SU-DHL-6 (cell line): Measurements from ENCODE around the gene NFRKB.

Experiments
- CTCF ChIP-seq: fragments of 200-600 bp; sonication (generic); IDR thresholded peaks from one replicate; pipeline ENCODE4 v1.5.1; 2017; ENCODE audit warnings: antibody characterized with exemption, mild to moderate bottlenecking, low read length, moderate library complexity; ENCODE audit not compliant: insufficient read depth, poor library complexity, severe bottlenecking
- EZH2phosphoT487 ChIP-seq: fragments of 200-600 bp; sonication (generic), shearing (Covaris generic); conservative IDR thresholded peaks from 2 replicates; pipeline ENCODE4 v1.6.1; 2018; ENCODE audit warnings: mild to moderate bottlenecking, antibody characterized with exemption, low read length, moderate library complexity, mixed read lengths

GRCh38 chr11:129896062-129896461 lies 684 bp upstream of the NFRKB start:
- TF ChIP-seq CTCF (no peak), EZH2phosphoT487 (no peak)
